ENCODE measurements around the gene NEBL.

The NEBL gene

DNA sequence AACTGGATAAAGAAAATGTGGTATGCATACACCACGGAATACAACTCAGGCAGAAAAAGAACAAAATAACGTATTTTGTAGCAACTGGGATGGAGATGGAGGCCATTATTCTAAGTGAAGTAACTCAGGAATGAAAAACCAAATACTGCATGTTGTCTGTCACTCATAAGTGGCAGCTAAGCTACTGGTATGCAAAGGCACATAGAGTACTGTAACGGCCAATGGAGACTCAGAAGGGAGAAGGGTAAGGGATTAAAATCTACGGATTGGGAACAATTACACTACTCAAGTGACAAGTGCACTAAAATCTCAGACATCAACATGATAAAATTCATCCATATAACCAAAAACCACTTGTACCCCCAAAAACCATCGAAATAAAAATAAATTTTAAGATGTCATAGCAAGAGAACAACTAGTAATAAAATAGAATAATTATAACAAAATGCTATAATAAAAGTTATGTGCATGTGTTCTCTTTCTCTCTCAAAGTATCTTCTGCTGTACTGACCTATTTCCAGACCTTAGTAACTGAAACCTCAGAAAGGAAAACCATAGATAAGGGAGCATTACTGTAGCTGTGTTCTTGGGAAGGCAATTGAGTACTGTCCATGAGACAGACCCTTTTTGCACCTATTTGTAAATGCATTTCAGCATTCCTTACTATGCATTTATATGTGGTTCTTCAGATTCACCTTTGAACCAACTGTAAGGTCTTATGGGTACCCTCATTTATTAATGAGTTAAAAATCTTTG, 6.7 kb upstream of the NEBL start:
- TF ChIP-seq, protein P1, sequence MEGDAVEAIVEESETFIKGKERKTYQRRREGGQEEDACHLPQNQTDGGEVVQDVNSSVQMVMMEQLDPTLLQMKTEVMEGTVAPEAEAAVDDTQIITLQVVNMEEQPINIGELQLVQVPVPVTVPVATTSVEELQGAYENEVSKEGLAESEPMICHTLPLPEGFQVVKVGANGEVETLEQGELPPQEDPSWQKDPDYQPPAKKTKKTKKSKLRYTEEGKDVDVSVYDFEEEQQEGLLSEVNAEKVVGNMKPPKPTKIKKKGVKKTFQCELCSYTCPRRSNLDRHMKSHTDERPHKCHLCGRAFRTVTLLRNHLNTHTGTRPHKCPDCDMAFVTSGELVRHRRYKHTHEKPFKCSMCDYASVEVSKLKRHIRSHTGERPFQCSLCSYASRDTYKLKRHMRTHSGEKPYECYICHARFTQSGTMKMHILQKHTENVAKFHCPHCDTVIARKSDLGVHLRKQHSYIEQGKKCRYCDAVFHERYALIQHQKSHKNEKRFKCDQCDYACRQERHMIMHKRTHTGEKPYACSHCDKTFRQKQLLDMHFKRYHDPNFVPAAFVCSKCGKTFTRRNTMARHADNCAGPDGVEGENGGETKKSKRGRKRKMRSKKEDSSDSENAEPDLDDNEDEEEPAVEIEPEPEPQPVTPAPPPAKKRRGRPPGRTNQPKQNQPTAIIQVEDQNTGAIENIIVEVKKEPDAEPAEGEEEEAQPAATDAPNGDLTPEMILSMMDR (IDR thresholded peaks at IDR 0.05; ENCODE audit: insufficient read depth, missing control alignments): no peak
- DNase-seq (ENCODE audit: insufficient read length, low spot score): no peak
- FAIRE-seq: no peak

DNA sequence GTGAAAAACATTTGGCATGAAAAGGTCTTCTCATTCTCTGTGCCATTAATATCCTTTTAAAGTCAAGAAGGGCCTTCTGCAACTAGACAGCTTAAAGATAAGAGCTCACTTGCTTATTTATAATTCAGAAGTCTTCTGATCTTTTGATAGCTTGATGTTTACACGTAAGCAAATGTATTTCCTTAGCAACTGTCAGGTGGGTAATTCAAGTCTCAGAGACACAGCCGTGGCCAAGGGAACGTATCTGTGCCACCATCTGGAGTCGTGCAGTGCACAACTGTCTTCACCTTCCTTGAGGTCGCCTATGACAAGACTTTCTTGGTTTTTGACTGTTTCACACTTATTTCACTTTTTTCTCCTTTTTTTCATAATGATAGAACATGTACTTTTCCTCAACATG, 4.0 kb upstream of the NEBL start:
- DNase-seq (ENCODE audit: insufficient read length, low spot score): no peak
- TF ChIP-seq, protein P1 (IDR thresholded peaks at IDR 0.05; ENCODE audit: insufficient read depth, missing control alignments): no peak
- no peak for FAIRE-seq

DNA sequence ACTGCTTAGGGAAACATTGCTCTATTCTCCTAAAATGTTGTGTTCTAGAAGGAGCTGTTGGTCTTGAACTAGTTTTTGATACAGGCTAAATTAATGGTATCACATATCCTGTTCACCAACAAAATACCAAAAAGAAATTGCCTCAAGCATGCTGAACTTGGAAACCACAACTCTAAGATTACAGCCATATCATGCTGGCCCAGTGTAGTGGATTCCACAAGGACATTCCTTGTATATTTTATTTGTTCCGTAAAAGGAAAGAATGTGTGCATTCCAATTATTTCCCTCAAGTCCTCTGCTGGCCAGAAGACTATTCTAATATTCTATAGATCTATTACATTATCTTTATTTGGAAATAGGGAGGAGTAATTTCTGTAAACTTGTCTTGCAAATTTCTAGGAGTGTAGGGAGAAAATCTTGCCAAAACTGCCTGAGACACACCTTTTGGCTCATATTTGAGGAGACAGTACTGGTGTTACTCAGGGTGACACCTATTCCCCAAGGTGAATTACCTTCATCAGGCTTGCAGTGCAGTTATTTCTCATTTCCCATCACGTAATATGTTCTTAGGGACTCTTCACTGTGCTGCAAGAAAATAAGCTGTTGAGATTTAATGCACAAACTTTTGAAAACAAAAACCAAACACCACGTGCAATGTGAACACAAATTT, 1.9 kb upstream of the NEBL start:
- TF ChIP-seq, protein P1 (IDR thresholded peaks at IDR 0.05; ENCODE audit: insufficient read depth, missing control alignments): no peak
- FAIRE-seq (no peak), DNase-seq (ENCODE audit: insufficient read length, low spot score) (no peak)

DNA sequence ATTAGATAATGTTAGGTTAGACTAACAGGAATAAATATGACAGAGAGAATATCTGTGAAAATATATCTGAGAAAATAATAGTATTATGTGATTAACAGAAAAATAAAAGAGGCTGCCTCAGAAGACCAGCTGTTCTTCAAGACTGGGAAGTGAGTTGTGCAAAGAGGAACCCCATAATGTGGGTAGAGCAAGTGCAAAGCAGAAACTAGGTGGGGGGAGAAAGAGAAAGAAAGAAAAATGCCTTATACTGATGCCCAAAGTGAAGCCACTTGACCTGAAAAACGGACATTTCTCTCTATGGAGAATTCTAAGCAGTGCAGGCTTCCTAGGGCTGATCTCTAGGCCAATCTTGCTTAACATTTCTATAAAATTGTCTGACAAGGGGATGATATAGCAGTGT, 3.8 kb downstream of the NEBL start:
- DNase-seq (ENCODE audit: insufficient read length, low spot score): no peak

DNA sequence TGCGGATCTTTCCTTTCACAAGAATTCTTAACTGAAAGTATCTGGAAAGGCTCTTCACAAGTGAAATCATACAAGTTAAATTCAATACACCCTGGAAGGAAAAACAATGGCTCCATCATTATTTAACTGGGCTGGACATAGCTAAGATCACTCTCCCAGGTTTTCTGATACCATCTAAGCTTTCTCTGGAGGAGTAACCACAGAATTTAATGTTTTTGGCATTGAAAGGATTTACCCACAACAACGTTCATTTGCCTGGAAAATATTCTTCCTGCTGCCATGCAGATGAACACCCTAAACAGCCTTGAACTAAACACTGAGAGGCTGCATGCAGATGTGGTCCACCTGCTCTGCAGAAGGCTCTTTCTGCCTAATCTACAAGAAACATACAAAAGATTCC, 4.3 kb downstream of the NEBL start:
- TF ChIP-seq, protein P1 (IDR thresholded peaks at IDR 0.05; ENCODE audit: insufficient read depth, missing control alignments): no peak
- no peak for FAIRE-seq
- no peak for DNase-seq (ENCODE audit: insufficient read length, low spot score)

More for the DNA sequence above, 3.8 kb downstream of the NEBL start:
- TF ChIP-seq, protein P1 (IDR thresholded peaks at IDR 0.05; ENCODE audit: insufficient read depth, missing control alignments): no peak
- no peak for FAIRE-seq

DNA sequence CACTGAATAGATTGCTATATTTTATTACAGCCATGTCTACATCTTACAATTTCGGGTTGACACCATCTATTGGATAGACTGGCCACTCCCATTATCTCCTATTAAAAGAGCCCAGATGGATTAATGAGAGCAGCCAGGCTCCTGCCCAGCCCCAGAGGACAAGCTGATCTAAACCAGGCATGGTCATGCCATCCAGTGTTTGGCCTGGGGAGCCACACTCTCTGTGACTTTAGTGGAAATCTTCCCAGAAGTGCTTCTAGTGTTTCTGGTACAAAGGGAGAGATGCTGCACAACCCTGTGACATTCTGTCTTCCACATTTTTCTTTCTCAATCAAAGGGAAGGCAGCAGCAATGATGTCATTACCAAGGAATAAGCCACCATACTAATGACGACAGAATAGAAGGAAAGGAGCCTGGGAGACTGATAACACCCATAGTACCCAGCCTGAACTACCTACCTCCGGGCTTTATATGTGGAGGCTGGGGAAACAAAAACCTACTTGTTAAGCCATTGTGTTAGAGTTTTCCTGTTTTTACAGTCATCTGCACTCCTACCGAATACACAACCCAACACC, 5.0 kb downstream of the NEBL start:
- TF ChIP-seq, protein P1 (IDR thresholded peaks at IDR 0.05; ENCODE audit: insufficient read depth, missing control alignments): no peak
- FAIRE-seq (no peak), DNase-seq (ENCODE audit: insufficient read length, low spot score) (no peak)

DNA sequence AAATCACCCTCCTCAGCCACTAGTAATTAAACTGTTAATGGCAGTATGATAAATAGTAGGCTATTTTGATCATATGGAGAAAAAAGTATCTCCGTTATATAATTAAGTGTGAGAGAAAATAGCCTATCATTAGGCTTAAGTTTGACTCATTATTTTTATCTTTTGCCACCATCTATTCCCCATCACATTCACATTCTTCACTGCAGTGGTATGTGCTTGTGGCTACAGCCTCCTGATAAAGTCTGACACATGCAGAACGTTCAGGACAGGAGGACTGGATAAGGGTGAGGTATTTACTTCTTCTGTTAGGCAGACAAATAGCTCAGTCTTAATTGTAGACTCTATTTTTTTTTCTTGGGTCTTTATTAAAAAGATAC, 5.8 kb downstream of the NEBL start:
- FAIRE-seq: no peak
- TF ChIP-seq, protein P1 (IDR thresholded peaks at IDR 0.05; ENCODE audit: insufficient read depth, missing control alignments): no peak
- no peak for DNase-seq (ENCODE audit: insufficient read length, low spot score)

All from D721Med (cell line).